HG02943 (cell line): ENCODE results near the gene SPECC1L.
"Not testable (repeated sequence)": the region's sequence is repeated elsewhere in the genome, so short reads cannot be mapped to it uniquely, and the experiment has no call there.

Source experiments
- ATAC-seq: cut with Tn5 transposase; IDR thresholded peaks from one replicate; pipeline ENCODE4 v1.9.1; 2021; ENCODE audit warnings: mild to moderate bottlenecking, low read depth, moderate library complexity; ENCODE audit not compliant: unreplicated experiment

Gene SPECC1L

DNA sequence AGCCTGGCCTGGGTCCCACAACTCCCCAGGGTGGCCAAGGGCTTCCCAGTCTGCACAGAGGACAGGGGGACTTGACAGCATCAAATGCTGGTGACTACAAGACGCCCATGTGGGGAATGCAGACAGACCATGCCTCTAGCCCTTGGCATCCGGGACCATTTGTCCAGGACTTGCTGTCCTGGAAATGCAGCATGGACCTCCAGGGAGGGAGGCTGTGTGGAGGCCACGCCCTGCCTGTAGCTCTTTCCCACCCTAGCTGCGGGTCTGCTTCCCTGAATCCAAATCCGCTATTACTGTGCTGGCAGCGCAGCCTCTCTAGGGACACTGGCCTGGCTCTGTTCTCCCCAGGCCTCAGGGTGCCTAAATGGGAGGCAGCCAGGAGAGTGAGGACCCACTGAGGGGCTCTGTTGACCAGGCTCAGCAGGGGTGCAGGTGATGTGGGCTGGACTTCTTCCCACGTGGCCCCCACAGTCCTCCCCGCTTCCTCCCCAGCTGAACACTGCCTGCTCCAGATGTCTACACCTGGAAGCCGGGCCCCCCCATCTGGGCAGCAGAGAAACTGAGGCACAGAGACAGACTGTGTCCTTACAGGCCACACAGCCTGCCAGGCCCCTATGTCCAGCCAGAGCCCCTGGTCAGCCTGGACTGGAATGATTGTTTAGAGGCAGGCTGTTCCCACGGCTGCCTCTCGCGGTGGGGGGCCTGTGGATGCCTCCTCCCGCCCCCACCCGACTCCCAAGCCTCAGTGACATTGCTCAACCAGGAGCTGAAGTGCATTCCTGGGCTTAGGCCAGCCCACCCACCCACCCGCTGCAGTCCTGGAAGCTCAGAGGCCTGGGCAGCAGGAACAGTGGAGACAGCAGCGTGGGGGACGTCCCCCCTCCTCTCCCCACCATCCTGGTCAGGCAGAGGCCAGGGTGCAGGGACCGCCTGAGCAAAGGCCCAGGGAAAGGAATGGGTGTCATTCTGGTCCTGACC lies 24.8 kb upstream of the SPECC1L start:
- ATAC-seq: not testable (repeated sequence)

GRCh38 chr22:24247011-24247507 lies 23.6 kb upstream of the SPECC1L start:
- ATAC-seq: no peak

GRCh38 chr22:24247564-24248344 lies 22.9 kb upstream of the SPECC1L start:
- no peak for ATAC-seq

- ATAC-seq: not testable (repeated sequence)
These were observed 22.0 kb upstream of the SPECC1L start for GRCh38 chr22:24248611-24249010.

- not testable (repeated sequence) for ATAC-seq
These were observed 21.2 kb upstream of the SPECC1L start for GRCh38 chr22:24249413-24249812.

GRCh38 chr22:24251286-24251685 lies 19.3 kb upstream of the SPECC1L start:
- ATAC-seq: not testable (repeated sequence)

DNA sequence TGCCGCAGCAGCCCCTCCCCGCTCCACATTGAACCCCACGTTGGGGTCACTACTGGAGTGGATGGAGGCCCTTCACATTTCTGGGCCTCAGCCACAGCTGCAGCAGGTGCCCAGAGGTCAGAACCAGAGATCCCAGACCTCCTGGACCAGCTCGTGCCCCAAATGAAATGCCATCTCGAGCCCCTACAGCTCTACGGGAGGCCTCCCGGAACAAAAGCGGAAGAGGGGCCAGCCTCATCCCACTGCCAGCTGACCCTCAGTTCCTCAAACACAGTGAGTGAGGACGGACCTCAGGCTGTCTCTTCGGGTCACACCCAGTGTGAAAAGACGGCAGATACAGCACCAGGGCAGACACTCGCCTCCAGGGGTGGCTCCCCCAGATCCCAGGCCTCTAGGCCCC lies 17.5 kb upstream of the SPECC1L start:
- not testable (repeated sequence) for ATAC-seq

- not testable (repeated sequence) for ATAC-seq
These were observed 14.5 kb upstream of the SPECC1L start for GRCh38 chr22:24256136-24256535.

DNA sequence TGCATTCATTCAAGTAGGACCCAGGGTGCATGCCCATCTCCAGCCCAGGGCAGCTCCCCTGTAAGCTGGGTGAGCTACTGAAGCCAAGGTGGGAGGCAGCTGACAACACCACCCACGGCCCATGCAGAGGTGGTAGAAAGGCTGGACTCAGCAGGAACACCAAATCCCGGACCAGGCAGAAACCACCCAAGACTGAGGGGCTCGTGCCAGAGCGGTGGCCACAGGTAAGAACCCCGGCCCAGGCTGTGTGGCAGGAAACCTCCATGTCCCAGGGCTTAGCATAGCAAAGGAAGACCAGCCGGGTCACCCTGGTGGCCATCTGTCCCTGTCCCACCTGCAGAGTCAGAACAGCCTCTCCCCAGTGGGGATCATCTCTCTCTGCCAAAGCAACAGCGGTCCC lies 13.9 kb upstream of the SPECC1L start:
- not testable (repeated sequence) for ATAC-seq

DNA sequence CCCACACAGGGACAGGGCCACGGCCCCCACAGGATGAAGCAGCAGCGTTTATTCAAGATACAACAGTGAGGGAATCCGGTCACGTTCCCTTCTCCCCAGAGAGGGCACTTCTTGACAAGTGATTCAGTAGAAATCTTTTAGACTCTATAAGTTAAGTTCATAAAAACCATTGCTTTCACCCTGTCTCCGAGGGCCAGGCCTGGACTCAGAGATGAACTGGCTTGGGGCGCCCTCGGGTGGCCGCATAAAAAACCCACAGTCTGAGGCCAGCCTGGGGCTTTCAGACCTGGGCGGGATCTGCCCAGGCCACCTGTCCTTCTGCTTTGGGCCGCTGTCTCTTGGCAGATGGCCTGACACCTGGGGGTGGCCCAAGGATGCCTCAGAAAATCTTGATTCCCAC lies 11.2 kb upstream of the SPECC1L start:
- not testable (repeated sequence) for ATAC-seq

DNA sequence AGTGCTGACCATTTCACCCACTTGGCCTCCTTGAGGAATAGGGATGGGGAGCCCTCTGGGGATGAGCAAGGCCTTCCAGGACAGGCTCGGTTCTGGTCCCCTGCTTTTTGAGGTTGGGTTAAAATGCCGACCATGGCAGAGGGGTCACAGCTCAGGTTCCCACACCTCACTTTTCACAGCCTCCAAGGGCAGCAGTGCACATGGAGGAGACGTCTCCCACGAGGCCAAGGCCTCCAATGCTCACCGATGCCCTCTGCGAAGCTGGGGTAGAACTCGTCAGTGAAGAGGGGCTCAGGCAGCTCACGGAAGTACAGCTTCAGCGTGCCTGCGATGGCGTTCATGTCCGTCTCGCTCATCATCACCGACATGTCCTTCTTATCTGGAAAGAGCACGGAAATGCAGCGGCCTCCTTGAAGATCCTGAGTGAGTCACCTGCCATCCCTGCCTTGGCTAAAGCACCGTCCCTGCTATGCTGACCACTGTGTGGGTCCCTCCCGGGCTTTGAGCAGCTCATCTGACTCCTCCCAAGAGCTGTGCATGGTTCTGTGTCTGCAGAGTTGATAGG lies 8.4 kb upstream of the SPECC1L start:
- ATAC-seq: not testable (repeated sequence)

DNA sequence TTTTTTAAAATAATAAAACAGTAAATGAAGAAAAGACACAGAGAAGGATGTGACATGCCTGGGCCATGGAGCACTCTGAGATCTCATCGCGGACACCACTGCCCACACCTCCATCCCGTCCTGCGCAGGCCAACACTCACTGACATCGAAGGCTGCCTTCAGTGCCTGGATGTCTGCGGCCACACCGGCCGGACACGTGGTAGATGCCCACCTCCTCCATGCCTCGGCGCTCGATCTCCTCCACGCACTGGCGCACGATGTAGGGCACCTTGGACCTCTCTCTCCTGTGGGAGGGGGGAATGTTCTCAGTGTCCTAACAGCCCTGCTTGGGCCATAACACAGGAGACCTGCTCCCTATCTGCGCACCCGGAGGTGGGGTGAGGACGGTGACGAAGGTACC lies 7.2 kb upstream of the SPECC1L start:
- not testable (repeated sequence) for ATAC-seq

- not testable (repeated sequence) for ATAC-seq
These were observed 6.2 kb upstream of the SPECC1L start for GRCh38 chr22:24264329-24264896.

DNA sequence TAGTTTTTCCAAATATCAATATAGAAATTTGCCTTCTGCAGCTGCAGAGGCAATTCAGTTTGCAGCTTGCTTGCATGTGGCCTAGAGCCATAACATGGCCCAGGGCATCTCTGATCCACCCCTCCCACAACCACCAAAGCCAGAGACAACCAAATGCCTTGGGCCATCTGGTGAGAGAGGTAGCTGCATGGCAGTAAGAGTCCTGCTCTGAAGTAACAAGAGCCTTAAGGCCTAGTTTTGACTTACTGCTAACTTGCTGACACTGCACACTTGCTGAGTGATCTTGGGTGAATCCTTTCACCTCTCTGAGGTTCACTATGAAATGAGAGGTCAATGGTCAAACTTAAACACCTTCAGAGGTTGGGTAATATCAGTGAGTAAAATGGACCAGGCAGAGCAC lies 4.9 kb upstream of the SPECC1L start:
- no peak for ATAC-seq

DNA sequence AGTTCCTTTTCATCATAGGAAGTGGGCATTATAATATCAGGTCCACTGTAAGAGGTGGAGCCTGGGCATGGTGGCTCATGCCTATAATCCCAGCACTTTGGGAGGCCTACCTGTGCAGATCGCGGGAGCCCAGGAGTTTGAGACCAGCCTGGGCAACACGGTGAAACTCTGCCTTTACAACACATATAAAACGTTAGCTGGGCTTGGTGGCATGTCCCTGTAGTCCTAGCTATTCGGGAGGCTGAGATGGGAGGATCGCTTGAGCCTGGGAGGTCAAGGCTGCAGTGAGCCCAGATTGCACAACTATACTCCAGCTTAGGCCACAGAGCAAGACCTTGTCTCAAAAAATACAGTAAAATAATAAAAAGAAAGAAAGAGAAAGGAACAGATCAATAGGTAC lies 4.1 kb upstream of the SPECC1L start:
- not testable (repeated sequence) for ATAC-seq

- no peak for ATAC-seq
These were observed 789 bp downstream of the SPECC1L start for GRCh38 chr22:24271386-24271854.

DNA sequence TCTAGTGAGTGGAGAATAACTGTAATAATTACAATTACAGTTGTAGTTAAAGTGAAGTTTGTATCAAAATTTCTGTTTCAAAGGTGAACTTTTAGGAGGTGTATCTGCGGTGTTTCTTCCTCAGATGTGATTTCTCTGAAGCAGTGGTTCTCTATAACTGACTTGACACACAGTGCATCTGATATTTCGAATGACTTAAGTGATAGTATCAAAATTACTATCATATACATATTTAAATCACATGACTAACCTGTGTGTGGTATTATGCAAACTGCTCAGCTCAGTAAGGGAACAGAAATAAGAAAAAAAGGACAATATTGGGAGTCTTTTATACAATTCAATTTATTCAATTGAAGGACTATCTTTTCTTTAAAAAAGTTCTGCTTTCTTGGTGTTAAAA lies 2.4 kb downstream of the SPECC1L start:
- not testable (repeated sequence) for ATAC-seq

GRCh38 chr22:24273906-24274305 lies 3.3 kb downstream of the SPECC1L start:
- ATAC-seq: not testable (repeated sequence)

- ATAC-seq: not testable (repeated sequence)
These were observed 4.2 kb downstream of the SPECC1L start for GRCh38 chr22:24274696-24275405.

GRCh38 chr22:24280363-24280762 lies 9.7 kb downstream of the SPECC1L start:
- not testable (repeated sequence) for ATAC-seq
